T-helper 2 cell treated with Interferon-gamma antibody and Interleukin-4, amounts not matched to agents 5 μg/mL and 100 μg/mL, for 36 hours (primary cell): ENCODE results near the gene PAX8.

ENCODE experiments used
- DNase-seq: peaks from one replicate; pipeline ENCODE4 v3.0.0; 2021; ENCODE audit warnings: low spot score
- H3K27ac Mint-ChIP-seq: one replicate; pipeline ENCODE4 v1.8.0; 2021; ENCODE audit warnings: mild to moderate bottlenecking, mixed read lengths
- H3K27me3 Mint-ChIP-seq: one replicate; pipeline ENCODE4 v1.8.0; 2021; ENCODE audit warnings: low read depth, mixed read lengths
- H3K36me3 Mint-ChIP-seq: one replicate; pipeline ENCODE4 v1.8.0; 2021; ENCODE audit warnings: low read depth, mixed read lengths
- H3K4me1 Mint-ChIP-seq: one replicate; pipeline ENCODE4 v1.8.0; 2021; ENCODE audit warnings: low read depth, mixed read lengths
- H3K4me3 Mint-ChIP-seq: one replicate; pipeline ENCODE4 v1.8.0; 2022; ENCODE audit warnings: mild to moderate bottlenecking, moderate library complexity, mixed read lengths
- H3K9me3 Mint-ChIP-seq: one replicate; pipeline ENCODE4 v1.8.0; 2021; ENCODE audit warnings: mixed read lengths

The PAX8 gene

DNA sequence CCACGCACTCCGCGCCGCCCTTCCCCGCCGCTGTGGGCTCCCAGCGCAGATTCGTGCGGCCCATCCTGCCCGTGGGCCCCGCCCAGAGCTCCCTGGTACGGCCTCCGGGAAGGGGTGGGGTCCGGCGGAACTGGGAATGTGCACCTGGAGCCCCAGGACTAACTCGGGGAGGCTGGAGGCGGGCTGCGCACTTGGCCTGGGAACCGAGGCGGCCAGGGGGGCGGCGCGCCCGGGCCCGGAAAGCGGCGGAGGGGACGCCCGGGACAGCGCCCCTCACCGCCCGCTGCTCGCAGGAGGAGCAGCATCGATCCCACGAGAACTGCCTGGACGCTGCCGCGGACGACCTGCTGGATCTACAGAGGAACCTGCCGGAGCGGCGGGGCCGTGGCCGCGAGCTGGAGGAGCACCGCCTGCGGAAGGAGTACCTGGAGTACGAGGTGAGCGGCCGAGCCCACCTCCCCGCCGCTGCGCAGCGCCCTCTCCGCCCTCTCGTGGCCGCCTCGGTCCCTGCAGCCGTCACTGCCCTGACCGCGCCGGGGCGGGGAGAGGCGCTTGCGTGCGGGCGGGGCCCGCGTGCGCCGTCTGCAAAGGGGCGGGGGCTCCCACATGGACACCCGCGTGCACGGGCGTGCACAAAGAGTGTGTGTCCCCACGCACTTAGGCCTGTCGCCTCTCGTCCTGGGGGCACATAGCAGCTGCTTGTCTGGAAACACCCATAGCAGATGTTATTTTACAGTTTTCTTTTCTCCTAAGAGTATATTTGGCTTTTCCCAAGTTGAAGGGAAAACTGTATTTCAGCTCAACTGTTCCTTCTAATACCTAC lies 79.7 kb downstream of the PAX8 start:
- H3K27me3 Mint-ChIP-seq = no peaks in the 10 kb centered on the region
- peaks cover 24% of the 10 kb centered on the region for H3K4me1 Mint-ChIP-seq
- DNase-seq = peak; percentile 69
- no peaks in the 10 kb centered on the region for H3K9me3 Mint-ChIP-seq
- H3K27ac Mint-ChIP-seq = no peak overlapping the region
- H3K4me3 Mint-ChIP-seq = no peak overlapping the region
- H3K36me3 Mint-ChIP-seq = peaks cover 72% of the 10 kb centered on the region

DNA sequence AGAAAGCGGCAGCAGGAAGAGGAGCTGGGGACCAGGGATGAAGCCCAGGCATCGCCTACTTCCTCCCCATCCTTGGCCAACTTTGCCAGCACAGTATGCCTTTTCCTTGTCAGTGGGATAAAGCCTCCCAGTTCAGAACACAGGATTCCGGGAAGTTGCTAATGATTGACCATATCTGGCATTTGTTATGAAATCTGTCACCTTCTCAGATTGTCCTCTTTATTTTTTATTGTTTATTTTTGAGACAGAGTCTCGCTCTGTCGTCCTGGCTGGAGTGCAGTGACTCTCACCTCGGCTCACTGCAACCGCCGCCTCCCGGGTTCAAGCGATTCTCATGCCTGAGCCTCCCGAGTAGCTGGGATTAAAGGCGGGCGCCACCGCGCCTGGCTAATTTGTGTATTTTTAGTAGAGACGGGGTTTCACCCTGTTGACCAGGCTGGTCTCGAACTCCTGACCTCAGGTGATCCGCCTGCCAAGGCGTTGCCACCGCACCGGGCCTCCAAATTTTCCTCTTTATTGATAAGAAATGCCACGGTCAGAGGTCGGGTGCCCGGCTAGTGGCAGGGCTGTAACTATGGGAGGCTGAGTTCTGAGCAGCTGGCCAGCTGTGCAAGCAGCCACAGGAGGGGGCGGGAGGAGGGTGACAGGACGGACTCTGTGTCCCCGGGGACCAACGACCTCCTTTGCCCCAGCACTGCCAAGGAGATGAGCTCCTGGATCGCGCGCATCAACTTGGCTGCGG lies 80.5 kb downstream of the PAX8 start:
- Mint-ChIP-seq H3K27ac (no peak overlapping the region), H3K4me3 (no peak overlapping the region), H3K36me3 (peaks cover 75% of the 10 kb centered on the region), H3K9me3 (no peaks in the 10 kb centered on the region), H3K27me3 (no peaks in the 10 kb centered on the region), H3K4me1 (peaks cover 23% of the 10 kb centered on the region)
- DNase-seq = no peak

DNA sequence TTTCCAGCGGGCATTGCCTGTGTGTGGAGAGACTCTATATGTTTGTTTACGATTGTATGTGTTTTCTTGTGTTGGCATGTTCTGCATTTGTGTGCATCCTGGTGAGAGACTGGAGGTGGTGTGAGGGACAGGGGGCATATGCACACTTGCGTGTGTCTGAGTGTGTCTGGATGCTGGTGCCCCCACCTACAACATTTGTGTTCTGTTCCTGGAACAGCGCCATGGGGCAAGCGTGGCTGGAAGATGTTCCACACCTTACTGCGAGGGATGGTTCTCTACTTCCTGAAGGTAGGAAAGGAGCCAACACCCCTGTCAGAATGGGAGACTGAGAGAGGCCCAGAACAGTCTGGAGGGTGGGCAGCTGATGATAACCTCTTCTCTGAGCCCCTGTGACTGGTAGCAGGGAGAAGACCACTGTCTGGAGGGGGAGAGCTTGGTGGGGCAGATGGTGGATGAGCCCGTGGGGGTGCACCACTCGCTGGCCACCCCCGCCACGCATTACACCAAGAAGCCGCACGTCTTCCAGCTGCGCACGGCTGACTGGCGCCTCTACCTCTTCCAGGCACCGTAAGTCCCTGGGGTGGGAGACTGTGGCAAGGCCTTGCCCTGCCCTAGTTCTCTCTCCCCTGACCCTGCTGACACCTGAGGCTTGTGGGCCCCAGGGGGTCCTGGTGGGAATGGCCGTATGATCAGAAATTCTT lies 81.2 kb downstream of the PAX8 start:
- no peak for DNase-seq
- Mint-ChIP-seq H3K36me3 (peaks cover 75% of the 10 kb centered on the region), H3K9me3 (no peaks in the 10 kb centered on the region), H3K4me1 (peaks cover 23% of the 10 kb centered on the region), H3K27ac (peak overlapping the region; percentile 24), H3K4me3 (no peak overlapping the region), H3K27me3 (no peaks in the 10 kb centered on the region)

DNA sequence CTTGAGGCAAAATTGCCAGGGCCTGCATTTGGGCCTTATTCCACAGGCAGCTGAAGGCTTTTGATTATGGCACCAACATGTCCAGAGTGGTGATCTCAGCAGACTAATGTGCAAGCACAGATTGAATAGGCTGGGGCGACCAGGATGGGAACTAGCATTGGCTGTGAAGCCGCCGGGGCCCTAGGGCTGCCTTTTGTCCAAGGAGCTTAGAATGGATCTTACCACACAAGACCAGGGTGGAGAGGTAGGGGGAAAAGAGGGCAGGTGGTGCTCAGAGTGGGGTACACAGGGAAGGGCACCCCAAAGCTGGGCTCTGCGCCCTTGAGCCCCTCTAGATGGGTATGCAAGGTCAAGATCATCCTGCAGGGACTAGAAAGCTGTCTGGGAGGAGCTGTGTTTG lies 81.9 kb downstream of the PAX8 start:
- Mint-ChIP-seq H3K9me3 (no peaks in the 10 kb centered on the region), H3K27ac (peak overlapping the region; percentile 47), H3K4me3 (no peak overlapping the region), H3K4me1 (peaks cover 23% of the 10 kb centered on the region), H3K27me3 (no peaks in the 10 kb centered on the region), H3K36me3 (peaks cover 76% of the 10 kb centered on the region)
- DNase-seq = no peak

- Mint-ChIP-seq H3K4me3 (no peak overlapping the region), H3K36me3 (peaks cover 80% of the 10 kb centered on the region), H3K27me3 (no peaks in the 10 kb centered on the region), H3K9me3 (no peaks in the 10 kb centered on the region), H3K27ac (peak overlapping the region; percentile 47), H3K4me1 (peaks cover 23% of the 10 kb centered on the region)
- DNase-seq = no peak
Measured at GRCh38 chr2:113195923-113196501, 82.7 kb downstream of the PAX8 start.

GRCh38 chr2:113192459-113193100 lies 86.1 kb downstream of the PAX8 start:
- Mint-ChIP-seq H3K9me3 (no peaks in the 10 kb centered on the region), H3K4me1 (peaks cover 36% of the 10 kb centered on the region), H3K27me3 (no peaks in the 10 kb centered on the region), H3K27ac (no peak overlapping the region), H3K36me3 (peaks cover 86% of the 10 kb centered on the region), H3K4me3 (no peak overlapping the region)
- DNase-seq = no peak

DNA sequence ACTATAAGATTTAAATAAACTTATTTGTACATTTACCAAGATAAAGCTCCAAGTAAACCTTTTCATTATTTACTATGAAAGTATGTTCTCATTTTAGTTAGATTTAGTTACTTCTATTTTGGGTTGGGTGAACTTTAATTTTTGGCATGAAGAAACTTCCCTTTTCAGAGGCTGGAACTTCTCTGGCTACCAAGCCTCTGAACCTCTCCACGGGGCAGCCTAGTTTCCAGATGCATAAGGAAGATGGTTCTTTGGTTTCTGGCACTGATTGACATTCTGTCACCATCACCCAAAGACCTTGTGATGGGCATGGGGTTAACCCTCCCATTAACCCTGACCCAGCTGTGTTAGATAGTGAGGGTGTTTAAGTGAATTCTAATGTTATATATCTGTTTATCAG lies 87.8 kb downstream of the PAX8 start:
- Mint-ChIP-seq H3K4me1 (peaks cover 37% of the 10 kb centered on the region), H3K4me3 (no peak overlapping the region), H3K9me3 (no peaks in the 10 kb centered on the region), H3K27me3 (no peaks in the 10 kb centered on the region), H3K27ac (no peak overlapping the region), H3K36me3 (peaks cover 80% of the 10 kb centered on the region)
- DNase-seq = no peak

DNA sequence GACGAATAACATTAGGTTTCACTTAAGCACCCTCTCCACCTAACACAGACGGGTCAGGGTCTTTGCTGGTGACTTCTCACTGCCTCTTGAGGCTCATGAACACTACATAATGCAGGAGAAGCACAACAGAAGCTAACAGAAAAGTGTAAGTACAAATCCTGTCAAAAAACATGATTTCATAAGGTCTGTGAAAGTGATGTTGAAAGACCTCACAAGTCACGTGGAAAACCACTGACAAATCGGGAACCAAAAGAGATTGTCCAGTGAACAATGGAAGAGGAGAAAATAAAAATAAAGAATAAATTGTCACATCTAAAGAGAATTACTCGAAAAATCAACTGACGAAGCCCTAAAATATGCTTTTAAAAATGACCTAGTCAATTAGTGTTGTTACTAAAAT lies 91.0 kb downstream of the PAX8 start:
- peaks cover 42% of the 10 kb centered on the region for H3K4me1 Mint-ChIP-seq
- H3K9me3 Mint-ChIP-seq = no peaks in the 10 kb centered on the region
- H3K36me3 Mint-ChIP-seq = peaks cover 67% of the 10 kb centered on the region
- H3K27ac Mint-ChIP-seq = no peak overlapping the region
- H3K4me3 Mint-ChIP-seq = no peak overlapping the region
- DNase-seq = no peak
- no peaks in the 10 kb centered on the region for H3K27me3 Mint-ChIP-seq

GRCh38 chr2:113186433-113186796 lies 92.3 kb downstream of the PAX8 start:
- Mint-ChIP-seq H3K27ac (no peak overlapping the region), H3K4me3 (peak overlapping the region; percentile 5), H3K9me3 (no peaks in the 10 kb centered on the region), H3K4me1 (peaks cover 53% of the 10 kb centered on the region), H3K27me3 (no peaks in the 10 kb centered on the region), H3K36me3 (peaks cover 71% of the 10 kb centered on the region)
- no peak for DNase-seq

DNA sequence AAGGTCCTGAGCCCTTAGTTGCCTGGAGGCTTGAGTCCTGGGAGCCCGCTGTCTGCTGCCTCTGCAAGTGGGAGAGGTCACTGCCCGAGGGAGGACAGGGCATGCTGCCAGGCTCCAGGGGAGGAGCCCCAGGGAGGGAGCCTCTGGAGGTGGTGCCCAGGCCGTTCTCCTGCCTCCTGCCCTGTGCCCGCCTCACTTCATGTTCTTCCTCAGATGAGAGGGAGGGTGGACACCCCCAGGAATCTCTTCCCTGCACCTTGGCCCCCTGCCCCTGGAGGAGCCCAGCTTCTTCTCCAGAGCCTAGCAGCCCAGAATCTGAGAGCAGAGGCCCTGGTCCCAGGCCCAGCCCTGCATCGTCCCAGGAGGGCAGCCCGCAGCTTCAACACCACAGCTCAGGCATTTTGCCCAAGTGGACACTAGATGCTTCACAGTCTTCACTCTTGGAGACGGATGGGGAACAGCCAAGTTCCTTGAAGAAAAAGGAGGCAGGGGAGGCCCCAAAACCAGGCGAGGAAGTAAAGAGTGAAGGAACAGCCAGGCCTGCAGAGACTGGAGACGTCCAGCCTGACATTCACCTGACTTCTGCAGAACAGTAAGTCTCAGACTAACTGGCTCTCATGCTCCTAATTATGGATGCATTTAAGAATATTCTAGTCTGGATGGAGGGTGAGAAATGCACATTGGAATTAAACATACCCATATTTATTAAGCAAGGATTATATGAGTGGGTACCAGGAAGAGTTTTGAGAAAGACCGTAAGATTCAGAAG lies 92.9 kb downstream of the PAX8 start:
- H3K9me3 Mint-ChIP-seq = no peaks in the 10 kb centered on the region
- no peaks in the 10 kb centered on the region for H3K27me3 Mint-ChIP-seq
- peak overlapping the region; percentile 21 for H3K4me3 Mint-ChIP-seq
- H3K4me1 Mint-ChIP-seq = peaks cover 59% of the 10 kb centered on the region
- no peak for DNase-seq
- H3K36me3 Mint-ChIP-seq = peaks cover 71% of the 10 kb centered on the region
- H3K27ac Mint-ChIP-seq = peak overlapping the region; percentile 21

GRCh38 chr2:113184531-113185230 lies 94.0 kb downstream of the PAX8 start:
- Mint-ChIP-seq H3K27me3 (no peaks in the 10 kb centered on the region), H3K4me1 (peaks cover 65% of the 10 kb centered on the region), H3K4me3 (peak overlapping the region; percentile 41), H3K36me3 (peaks cover 70% of the 10 kb centered on the region), H3K27ac (no peak overlapping the region), H3K9me3 (no peaks in the 10 kb centered on the region)
- DNase-seq = no peak

GRCh38 chr2:113183703-113184102 lies 95.0 kb downstream of the PAX8 start:
- no peak for DNase-seq
- Mint-ChIP-seq H3K9me3 (no peaks in the 10 kb centered on the region), H3K4me3 (peak overlapping the region; percentile 10), H3K27ac (peak overlapping the region; percentile 51), H3K27me3 (no peaks in the 10 kb centered on the region), H3K36me3 (peaks cover 72% of the 10 kb centered on the region), H3K4me1 (peaks cover 72% of the 10 kb centered on the region)
